GM18508 (cell line): ENCODE results near the gene USP13.

Experiments used
- ATAC-seq: cut with Tn5 transposase; IDR thresholded peaks from one replicate; pipeline ENCODE4 v1.9.1; 2021; ENCODE audit warnings: moderate number of reproducible peaks; ENCODE audit not compliant: insufficient read depth, unreplicated experiment

Gene USP13

DNA sequence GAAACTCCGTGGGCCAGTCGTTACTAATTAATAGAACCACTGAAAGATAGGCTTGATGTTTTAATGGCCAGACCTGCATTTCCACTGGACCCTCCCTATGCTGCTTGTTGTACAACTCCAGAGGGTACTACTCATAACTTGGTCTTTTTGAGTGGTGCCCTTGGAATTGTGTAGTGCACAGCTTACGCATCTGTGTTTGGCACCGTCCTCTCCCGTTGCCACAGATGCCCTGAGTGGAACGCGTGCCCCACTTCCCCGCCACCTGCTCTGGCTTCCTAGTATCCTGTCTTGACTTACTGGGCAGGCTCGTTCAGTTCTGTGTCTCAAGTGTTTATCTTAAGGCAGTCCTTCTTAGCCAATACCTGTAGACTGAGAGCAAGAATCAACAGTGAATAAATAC is 78.7 kb downstream of the USP13 start:
- no peak for ATAC-seq

DNA sequence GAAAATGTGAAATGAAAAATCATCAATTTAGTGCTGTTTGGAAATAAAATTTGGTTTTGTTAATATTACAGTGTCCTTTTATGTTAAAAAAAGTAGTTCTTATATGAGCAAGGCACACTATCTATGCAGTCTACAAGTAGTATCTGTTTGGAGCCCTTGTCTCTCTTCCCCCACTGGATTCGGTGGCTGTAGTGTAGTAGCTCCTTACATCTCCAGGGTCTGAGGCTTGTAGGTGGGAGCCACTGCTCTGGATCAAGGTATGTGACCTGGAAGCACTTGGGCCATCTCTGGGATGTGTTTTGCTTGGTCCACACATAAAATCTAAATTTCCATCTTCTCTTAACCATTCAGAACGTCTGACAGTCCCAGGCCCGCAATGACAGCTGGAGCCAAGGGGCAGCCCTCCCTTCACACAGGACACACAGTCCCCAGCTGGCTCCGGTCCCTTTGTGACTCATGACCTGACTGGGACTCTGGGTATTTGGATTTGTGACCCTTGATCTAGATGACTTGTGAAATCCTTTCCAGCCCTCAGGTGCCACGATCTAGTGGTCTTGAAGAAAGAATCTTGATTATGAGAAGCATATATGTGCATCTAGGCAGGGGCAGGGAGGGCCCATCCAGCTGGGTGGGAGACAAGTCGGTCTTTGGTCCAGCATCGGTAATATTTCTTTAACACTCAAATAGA is 80.0 kb downstream of the USP13 start:
- ATAC-seq: no peak

DNA sequence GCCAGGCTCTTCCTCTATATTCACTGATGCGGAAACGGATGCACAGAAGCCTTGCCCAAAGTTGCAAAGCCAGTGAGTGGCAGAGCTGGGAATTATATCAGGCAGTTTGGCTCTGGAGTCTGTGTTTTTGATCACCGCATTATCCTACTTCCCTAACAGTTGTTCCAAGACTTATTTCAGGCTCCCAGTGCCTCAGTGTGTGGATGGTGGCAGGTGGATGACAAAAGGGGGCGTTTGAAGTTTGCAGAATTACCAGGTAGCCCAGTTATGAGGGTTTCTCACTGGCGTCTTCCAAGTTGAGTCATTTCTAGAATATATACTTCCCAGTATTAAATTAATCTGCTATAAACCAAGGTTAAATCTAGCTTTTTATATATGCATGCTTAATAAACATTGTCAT is 81.0 kb downstream of the USP13 start:
- no peak for ATAC-seq

DNA sequence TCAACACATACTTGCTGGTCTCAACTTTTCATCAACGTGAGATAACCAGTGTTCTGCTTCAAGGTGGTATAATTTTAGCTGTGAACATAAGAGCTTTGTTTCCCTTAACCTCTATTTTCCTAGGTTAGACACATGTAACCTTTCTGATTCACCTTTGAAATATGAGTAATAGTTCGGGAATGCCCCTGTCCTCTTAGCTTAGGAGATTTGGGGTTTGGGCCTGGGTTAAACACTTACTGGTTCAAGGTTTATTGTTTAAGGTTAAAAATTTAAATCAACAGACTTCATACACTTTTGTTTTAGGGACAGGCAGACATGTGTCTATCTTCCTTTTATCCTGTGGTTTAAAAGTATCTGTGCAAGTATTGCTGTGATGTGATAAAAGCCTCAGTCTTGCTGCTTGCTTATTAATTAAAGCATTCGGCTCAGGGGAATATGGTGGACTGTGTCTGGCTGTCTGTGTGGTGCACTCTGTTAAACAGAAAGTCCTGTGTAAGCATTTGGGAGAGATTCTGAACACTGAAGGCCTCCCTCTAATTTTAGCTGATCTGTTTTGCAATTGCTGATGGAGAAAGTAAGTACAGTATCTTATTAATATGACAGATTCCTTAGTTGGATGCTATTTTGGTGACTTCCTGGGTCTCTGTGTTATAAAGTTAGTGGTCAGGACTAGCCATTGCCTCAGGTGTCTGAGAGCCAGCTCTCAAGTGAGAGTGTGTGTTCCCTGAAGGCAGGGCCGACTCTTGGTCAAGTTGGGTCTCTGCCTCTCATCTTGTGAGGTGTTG is 81.8 kb downstream of the USP13 start:
- no peak for ATAC-seq

DNA sequence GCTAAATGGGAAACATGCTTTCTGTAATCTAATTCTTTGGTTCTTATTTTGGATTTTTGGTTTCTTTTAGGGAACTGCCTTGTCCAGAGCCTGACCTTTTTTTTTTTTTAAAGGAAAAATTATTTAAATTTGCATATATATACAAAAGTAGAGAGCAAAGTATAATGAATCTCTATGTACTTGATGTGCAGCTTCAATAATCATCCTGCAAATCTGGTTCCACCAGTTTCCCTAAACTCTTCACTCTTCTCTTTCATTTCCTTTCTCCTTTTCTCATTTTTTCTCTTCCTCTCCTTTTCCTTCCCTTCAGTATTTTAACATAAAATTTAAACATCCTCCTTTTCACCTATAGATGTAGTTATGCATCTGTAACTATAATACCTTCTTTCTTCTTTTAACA is 82.5 kb downstream of the USP13 start:
- ATAC-seq: no peak

DNA sequence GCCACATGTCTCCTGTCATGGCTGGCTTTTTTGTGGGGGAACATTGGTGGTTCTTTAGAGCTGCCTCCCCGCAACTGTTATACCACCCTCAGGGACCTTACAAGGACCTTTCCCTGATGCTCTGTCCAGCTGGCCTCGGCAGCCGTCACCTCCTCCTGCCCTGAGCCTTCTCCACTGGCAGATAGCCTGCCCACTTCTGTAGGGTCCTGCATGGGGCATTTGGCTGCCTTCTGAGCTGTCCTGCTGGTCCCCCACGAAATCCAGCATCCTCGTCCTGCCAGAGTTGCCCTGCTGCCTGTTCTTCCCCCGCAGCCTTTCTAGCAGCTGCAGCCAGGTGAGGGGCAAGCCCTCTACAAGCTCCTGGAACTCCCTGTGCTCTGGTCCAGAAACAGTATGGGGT is 86.2 kb downstream of the USP13 start:
- ATAC-seq: no peak

DNA sequence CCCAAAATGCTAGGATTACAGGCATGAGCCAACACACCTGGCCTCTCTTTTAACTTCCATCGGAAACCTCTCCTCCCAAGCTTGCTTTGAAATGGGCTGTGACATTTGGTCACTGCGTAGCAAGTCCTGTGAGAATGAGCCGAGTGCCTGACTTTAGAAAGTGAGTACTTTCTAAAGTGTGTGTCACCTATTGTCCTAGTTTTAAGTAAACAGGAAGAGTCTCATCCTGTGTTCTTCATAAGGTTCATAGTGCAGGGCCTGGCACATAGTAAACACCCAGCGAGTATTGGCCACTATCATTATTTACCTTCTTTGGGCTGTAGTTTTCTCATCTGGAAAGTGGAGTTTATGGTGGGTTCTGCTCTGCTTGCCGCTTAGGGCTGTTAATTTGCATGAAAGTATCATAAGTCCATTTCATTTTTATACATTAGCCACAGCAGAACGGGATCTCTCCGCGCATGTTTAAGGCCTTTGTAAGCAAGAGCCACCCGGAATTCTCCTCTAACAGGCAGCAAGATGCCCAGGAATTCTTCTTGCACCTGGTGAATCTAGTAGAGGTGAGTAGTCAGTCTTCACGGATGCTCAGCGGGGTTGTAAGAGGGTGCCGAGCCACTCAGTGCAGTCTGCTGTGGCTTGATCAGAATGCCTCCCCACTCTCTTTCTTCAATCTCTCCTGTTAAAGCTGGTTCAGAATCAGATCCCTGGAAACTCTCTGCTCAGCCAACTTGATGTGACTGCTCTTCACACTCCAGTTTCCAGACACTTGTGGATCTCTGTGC is 87.2 kb downstream of the USP13 start:
- ATAC-seq: no peak

DNA sequence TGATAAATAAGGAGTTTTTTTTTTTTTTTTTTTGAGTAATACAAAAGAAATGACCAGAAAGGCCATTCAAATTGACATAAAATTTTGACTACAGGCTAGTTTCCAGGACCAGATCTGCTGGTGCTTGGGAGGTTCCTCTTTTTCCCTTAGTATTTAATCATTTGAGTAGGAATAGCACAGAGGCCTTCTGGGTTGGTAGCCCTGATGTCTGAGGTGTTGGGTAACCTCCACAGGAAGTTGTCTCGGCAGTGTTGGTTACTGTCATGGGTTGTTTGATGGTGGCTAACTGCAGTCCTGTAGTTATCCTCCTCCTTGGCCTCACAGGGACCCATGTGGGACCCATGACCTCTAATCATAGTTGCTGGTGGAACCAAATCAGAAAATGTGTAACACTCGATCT is 91.1 kb downstream of the USP13 start:
- no peak for ATAC-seq

DNA sequence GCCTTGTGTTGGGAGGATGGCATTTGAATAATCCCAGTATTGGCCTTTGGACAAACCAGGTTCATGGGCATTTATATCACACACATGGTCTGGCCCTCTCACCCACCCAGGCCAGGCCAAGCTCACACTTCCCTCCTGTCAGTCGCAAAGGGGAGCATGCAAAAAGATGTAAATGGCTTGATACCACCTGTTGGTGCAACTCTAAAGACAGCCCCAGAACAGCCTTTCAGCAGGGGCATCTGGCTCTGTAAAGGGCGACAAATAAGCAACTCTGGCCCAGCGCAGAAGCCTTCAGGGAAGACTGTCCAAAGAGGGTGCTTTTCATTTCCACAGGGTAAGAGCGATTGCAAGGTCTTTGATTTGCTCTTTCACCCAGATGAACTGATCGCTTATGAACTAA is 91.8 kb downstream of the USP13 start:
- ATAC-seq: no peak

DNA sequence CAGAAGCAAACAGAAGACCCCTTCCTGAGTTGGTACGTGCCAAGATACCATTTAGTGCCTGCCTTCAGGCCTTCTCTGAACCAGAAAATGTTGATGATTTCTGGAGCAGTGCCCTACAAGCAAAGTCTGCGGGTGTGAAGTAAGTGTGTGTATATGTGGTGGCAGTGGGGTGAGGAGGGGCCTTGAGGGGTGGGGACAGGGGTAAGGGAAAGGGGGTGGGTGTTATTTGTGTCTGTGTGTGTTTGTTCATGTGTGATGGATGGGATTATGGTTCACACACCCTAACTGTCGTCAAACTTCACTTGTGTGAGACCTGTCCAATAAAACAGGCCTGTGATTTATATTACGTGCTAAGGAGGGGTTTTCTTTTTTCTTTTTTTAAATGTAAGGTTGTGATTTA is 92.2 kb downstream of the USP13 start:
- ATAC-seq: no peak

DNA sequence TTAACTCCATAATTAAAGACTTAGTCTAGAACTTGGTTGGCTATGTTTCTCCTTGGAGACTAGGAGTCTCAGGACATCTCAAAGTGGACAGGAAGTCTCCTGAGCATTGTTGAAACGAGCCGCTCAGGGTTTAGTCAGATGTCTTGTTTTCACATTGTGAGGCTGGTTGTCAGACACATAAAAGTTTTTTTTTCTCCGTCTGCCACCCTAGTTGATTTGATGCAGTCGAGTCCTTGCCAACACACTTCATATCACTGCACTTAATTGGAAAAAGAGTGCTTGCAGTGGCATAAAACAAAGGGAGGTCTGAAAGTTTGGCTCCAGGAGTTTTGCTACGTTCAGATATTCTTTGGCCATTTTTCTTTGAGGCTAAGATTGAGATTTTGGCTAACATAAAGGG is 92.9 kb downstream of the USP13 start:
- ATAC-seq: no peak

DNA sequence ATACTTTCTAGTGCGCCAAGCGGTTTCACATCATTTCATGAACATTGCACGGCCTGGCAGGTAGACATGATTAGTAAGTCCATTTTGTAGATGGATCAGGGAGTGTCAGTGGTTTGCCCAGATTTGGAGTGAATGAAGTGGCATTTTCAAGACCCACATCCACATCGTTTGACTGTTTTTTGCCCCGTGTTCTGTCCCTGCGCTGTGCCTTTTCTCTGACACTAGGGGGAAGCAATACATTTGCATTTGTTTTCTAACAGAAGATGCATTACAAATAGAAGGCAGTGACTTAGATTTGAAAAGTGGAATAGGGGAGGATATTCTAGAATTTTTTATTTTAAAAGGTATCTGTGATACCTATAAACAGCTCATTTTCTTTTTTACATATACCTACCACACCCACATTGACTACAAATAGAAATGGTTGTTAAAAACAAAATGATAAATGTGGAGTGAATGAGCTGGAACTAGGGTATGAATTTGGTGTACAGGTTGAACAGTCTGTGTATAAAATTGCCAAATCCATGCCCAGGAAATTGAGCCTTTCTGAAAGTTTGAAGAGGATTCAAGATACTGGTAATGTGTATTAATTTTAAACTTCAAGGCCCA is 98.0 kb downstream of the USP13 start:
- no peak for ATAC-seq

DNA sequence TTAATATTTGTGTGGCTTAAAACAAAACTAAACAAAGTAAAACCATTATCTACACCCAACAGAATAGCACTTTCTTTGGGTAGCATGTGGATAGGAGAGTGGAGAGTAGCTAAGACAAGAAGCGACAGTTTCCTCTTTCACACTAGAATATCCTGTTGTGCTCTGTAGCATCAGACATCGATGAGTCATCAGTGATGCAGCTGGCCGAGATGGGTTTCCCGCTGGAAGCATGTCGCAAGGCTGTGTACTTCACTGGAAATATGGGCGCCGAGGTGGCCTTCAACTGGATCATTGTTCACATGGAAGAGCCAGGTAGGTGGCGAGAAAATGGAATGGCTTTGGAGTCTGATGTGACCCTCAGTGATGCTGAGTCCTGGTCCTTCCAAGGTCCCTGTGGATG is 108.1 kb downstream of the USP13 start:
- ATAC-seq: no peak

DNA sequence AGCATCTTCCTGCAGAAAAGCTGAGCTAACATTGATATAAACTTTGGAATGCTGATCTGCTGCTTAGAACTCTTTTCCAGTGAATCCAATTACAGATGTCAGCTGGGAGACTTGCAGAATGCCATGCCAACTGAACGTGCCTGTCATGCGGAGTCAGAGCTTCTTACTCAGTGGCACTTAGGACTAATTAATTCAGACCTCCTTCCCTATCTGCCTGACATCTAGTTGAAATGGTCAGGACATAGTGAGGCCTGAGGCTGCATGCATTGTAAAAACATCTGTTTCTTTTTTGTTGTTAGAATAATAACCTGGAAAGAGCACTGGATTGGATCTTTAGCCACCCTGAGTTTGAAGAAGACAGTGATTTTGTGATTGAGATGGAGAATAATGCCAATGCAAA is 112.6 kb downstream of the USP13 start:
- ATAC-seq: no peak

DNA sequence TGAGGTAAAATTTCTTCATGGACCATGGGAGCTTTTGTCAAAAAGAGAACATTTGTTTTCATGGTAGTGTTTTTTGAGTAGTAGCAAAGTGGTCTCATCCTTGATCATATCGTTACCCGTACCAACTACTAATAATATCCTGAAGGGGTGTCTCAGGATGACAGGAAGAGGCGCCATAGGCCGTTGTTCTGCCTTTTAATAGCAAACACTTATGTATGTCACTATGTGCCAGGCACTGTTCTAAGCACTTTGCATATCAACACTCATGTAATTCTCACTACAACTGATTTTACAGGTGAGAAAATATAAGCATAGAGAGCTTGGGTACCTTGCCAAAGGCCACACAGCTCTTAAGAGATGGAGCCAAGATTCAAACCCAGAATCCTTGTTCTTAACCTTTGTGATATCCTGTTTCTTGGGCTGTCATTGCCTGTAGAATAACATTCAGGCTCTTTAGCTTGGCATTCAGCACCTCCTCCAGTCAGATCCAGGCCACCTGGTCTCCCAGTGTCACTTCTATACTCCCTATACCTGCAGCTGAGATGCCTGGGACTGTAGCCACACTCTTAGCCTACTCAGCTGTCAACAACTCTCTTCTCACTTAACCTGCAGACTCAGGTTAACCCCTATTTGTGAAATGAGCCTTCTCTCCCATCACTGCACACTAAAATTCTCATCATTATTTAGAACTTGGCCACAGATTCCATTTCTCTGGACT is 113.7 kb downstream of the USP13 start:
- no peak for ATAC-seq

DNA sequence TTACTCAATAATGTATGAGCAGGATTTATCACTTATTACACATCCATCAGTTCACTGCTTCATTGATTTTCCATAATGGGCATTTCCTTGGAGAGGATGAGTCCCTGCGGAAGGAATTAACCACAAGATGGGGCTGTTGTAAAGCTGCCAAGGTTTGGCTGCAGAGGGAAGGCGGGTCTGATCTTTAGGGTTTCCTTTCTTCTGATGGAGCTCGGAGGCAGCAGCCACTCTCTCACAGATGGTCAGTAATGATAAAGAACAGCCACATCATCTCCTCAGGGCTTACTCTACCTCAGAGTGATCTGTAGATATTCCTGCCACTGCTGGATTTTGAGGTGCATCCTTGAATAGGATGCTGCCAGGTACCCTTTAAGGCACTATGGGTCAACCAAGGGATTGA is 115.2 kb downstream of the USP13 start:
- no peak for ATAC-seq

DNA sequence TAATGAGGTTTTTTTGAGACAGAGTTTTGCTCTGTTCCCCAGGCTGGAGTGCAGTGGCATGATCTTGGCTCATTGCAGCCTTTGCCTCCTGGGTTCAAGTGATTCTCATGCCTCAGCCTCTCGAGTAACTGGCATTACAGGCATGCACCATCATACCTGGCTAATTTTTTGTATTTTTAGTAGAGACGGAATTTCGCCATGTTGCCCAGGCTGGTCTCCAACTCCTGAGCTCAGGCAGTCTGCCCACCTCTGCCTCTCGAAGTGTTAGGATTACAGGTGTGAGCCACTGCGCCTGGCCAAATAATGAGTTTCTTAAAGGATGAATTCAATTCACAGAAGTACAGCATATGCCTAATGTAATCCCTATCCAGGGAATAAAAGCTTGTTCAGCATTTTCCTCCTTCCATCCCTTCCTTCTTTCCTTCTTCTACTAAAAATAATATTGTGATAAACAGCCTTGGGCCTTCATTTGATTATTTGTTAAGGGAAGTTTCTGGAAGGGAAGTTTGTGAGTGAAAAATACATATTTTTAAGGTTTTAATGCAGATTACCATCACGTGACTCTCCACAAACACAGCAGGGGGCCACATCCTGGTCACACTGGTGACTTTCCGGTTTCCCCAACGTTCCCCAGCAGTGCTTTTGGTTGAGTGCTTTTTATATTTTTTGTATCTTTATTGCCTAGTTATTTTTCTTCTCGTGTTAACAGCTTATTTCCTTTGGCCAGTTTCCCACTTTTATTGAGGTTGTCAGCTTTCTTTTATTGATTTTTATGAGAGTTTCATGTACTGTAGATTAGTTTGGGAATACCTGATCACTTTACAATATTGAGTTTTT is 116.8 kb downstream of the USP13 start:
- ATAC-seq: no peak

DNA sequence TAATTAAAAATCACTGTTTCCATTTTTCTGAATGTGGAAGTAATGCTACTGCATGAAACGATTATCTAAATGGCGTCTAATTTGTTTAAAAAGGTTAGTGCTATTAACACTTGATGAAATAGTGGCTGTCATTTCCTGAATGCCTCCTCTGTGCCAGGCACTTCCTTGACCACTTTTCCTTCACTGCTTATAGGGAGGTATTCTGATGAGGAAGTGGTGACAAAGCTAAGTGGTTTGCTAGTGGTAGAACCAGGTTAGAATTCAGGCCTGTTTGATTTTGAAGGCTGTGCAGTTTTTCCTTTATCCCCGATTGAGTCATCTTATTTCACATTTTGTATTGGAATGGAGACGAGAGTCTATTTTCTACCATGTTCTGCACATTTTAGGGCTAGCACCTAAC is 119.0 kb downstream of the USP13 start:
- ATAC-seq: no peak

DNA sequence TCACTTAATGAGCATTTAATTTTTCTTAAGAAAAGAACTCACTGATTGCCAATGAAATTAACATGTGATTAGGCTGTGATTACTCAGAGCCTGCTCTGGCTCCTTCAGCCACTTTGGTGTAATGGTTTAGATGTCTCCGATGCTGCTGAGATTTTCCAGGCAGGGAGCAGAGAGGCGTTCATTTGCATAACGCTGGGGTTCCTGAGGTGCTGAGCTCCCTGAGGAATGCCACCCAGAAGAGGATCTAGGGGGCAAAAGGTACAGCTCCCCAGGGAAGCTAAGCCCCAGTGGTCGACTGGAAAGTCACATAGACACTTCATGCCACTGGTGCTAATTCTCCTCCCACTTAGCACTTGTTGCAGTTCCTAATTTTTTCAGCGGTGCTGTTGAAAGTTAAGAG is 119.5 kb downstream of the USP13 start:
- ATAC-seq: no peak
